AG09309 (cell line): ENCODE results near the gene GRIN2D.

Experiments
- DNase-seq: peaks from one replicate; pipeline ENCODE4 v3.0.0-alpha.2; 2010; ENCODE audit warnings: low read depth
- H3K4me3 ChIP-seq: 2 replicates; pipeline ENCODE4 v1.5.1; 2011; ENCODE audit warnings: mild to moderate bottlenecking, low read depth, low read length, moderate library complexity; ENCODE audit not compliant: control insufficient read depth
- TF ChIP-seq, protein P1 (sequence below): IDR thresholded peaks from 2 replicates; pipeline ENCODE4 v1.5.1; 2011; ENCODE audit warnings: mild to moderate bottlenecking, low read depth, low read length, inconsistent platforms; ENCODE audit not compliant: insufficient read depth, control insufficient read depth; ENCODE audit errors: missing control alignments

The GRIN2D gene

DNA sequence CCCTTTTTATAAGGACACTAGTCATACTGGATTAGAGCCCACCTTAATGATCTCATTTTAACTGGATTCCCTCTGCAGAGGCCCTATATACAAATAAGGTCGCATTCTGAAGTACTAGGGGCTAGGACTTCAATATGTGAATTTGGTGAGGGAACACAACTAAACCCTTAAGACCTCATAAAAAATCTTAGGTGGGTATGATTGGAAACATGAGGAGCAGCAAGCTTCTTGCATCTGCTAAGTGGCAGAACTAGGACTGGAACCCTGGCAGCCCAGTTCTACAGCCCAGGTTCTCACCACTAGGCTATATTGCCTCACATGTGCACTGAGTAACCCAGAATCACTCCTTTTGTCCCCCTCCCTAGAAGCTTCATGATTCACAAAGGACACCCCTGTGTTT, 35.2 kb downstream of the GRIN2D start:
- TF ChIP-seq, protein P1, sequence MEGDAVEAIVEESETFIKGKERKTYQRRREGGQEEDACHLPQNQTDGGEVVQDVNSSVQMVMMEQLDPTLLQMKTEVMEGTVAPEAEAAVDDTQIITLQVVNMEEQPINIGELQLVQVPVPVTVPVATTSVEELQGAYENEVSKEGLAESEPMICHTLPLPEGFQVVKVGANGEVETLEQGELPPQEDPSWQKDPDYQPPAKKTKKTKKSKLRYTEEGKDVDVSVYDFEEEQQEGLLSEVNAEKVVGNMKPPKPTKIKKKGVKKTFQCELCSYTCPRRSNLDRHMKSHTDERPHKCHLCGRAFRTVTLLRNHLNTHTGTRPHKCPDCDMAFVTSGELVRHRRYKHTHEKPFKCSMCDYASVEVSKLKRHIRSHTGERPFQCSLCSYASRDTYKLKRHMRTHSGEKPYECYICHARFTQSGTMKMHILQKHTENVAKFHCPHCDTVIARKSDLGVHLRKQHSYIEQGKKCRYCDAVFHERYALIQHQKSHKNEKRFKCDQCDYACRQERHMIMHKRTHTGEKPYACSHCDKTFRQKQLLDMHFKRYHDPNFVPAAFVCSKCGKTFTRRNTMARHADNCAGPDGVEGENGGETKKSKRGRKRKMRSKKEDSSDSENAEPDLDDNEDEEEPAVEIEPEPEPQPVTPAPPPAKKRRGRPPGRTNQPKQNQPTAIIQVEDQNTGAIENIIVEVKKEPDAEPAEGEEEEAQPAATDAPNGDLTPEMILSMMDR, result no peak
- DNase-seq, result no peak
- H3K4me3 ChIP-seq, result no peak overlapping the region

DNA sequence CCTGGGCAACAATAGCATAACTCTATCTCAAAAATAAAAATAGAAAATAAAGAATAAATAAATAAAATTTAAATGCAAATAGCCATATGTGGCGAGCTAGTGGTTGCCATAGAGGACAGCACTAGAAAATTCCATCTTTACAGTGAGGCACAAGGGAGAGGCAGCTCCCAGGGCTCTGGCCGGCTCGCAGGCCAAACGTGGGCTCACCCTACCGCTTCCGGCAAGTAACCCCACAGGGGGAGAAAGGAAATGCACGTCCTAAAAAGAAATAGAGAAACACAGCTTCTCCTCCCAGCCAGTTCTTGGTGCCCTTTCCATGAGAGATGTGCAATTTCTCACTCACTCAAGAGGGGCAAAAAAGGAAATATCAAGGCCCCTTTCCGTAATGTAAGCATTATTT, 39.9 kb downstream of the GRIN2D start:
- TF ChIP-seq, protein P1, result no peak
- DNase-seq, result no peak
- no peak overlapping the region for H3K4me3 ChIP-seq

DNA sequence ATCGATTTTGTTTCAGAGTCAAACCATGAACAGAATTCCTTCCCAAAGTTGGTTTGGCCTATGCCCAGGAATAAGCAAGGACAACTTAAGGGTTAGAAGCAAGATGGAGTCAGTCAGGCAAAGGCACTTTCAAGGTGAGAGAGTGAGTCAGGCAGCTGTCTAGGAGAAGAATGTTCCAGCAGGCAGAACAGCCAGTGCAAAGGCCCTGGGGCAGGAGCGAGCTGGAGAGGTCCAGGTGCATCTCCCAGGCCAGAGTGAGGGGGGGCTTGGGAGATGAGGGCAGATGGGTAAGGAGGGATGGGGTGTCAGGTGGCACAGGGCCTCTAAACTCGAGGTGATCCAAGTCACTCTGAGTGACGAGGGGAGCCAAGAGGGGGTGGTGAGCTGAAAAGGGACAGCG, 43.1 kb downstream of the GRIN2D start:
- no peak overlapping the region for H3K4me3 ChIP-seq
- no peak for DNase-seq
- TF ChIP-seq, protein P1, result no peak

DNA sequence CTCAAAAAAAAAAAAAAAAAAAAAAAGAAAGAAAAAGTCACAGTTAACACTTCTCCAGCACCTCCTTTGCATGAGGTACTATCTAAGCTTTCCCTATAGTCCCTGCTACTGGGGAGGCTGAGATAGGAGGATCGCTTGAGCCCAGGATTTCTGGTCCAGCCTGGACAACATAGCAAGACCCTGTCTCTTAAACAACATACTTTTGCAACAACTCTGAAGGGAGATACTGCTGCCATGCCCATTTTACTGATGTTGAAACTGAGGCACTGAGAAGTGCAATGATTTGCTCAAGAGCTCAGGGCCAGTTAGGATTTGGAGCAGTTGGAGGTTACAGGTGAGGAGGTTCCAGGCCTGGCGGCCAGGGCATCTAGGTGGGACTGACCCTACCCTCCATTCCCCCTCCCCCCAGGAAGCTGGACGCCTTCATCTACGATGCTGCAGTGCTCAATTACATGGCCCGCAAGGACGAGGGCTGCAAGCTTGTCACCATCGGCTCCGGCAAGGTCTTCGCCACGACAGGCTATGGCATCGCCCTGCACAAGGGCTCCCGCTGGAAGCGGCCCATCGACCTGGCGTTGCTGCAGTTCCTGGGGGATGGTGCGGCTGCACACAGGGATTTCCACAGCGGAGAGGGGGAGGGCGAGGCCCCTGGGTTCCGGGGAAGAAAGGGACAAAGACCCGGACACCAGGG, 48.0 kb downstream of the GRIN2D start:
- H3K4me3 ChIP-seq, result no peak overlapping the region
- TF ChIP-seq, protein P1, result no peak
- DNase-seq, result no peak

DNA sequence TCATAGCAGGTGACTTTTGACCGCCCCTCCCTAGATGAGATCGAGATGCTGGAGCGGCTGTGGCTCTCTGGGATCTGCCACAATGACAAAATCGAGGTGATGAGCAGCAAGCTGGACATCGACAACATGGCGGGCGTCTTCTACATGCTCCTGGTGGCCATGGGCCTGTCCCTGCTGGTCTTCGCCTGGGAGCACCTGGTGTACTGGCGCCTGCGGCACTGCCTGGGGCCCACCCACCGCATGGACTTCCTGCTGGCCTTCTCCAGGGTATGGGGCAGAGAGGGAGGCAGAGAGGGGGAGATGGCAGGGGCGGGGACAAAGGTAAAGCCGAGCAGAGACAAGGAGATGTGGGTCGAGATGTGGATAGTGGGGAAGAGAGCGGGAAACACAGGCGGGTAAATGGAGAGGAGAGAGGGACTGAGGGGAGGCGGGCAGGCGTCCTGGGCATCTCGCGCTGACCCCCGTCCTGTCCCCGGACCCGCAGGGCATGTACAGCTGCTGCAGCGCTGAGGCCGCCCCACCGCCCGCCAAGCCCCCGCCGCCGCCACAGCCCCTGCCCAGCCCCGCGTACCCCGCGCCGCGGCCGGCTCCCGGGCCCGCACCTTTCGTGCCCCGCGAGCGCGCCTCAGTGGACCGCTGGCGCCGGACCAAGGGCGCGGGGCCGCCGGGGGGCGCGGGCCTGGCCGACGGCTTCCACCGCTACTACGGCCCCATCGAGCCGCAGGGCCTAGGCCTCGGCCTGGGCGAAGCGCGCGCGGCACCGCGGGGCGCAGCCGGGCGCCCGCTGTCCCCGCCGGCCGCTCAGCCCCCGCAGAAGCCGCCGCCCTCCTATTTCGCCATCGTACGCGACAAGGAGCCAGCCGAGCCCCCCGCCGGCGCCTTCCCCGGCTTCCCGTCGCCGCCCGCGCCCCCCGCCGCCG, 48.9 kb downstream of the GRIN2D start:
- TF ChIP-seq, protein P1, result no peak
- no peak for DNase-seq
- H3K4me3 ChIP-seq, result no peak overlapping the region

DNA sequence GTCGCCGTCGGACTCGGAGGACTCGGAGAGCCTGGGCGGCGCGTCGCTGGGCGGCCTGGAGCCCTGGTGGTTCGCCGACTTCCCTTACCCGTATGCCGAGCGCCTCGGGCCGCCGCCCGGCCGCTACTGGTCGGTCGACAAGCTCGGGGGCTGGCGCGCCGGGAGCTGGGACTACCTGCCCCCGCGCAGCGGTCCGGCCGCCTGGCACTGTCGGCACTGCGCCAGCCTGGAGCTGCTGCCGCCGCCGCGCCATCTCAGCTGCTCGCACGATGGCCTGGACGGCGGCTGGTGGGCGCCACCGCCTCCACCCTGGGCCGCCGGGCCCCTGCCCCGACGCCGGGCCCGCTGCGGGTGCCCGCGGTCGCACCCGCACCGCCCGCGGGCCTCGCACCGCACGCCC, 49.8 kb downstream of the GRIN2D start:
- no peak for DNase-seq
- TF ChIP-seq, protein P1, result no peak
- no peak overlapping the region for H3K4me3 ChIP-seq
